ENCODE results near the gene AFG1L.
A peak's percentile ranks its signal among the peaks of the same experiment; 100 is the strongest.
"Not testable (repeated sequence)": the region's sequence is repeated elsewhere in the genome, so short reads cannot be mapped to it uniquely, and the experiment has no call there.

The AFG1L gene

GRCh38 chr6:108556866-108557493 lies 262.1 kb downstream of the AFG1L start:
- DNase-seq (ENCODE audit: low read depth in 2 of 2): no peak

DNA sequence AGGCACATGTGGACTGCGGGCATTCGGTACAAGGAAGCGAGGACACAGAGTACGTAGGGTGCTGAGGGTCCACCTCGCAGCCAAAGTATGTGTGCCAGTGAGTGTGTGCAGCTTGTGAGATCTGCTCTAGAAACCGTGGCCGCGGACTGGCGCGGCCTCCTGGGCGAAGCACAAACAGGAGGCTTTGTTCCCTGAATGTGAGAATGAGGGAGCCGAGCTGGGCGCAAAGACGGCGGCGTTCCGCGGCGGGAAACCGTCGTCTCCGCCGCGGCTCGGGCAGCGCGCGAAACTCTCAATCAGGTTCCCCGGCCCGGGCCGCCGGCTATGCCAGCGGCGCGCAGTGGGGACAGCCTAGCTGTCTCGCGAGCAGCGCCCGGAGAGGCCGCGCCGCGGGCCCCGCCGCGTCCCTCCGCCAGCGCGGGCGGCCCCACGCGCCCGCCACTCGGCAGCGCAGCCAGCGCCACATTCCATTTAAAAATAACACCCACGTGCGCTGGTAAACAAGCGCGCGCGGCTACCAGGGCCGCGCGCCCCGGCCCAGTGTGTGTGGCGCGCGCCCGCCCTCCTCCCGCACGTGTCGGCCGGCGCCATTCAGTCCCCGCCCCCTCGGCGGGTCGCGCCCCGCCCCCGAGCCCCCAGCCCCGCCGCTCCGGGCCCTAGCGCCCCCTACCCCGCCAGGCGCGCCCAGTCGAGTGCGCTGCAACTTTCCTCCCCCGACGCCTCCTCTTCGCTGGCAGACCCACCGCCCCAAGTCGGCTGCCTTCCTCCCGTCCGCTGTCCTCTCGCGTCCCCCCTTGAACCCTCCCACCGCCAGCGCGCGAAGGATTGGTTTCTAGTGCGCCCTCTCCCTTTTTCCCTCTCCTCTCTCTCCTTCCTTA lies 262.9 kb downstream of the AFG1L start:
- peak; percentile 61 to 66 for DNase-seq (ENCODE audit: low read depth in 2 of 2)

GRCh38 chr6:108558372-108559096 lies 263.7 kb downstream of the AFG1L start:
- peak; percentile 93 to 95 for DNase-seq (ENCODE audit: low read depth in 2 of 2)

DNA sequence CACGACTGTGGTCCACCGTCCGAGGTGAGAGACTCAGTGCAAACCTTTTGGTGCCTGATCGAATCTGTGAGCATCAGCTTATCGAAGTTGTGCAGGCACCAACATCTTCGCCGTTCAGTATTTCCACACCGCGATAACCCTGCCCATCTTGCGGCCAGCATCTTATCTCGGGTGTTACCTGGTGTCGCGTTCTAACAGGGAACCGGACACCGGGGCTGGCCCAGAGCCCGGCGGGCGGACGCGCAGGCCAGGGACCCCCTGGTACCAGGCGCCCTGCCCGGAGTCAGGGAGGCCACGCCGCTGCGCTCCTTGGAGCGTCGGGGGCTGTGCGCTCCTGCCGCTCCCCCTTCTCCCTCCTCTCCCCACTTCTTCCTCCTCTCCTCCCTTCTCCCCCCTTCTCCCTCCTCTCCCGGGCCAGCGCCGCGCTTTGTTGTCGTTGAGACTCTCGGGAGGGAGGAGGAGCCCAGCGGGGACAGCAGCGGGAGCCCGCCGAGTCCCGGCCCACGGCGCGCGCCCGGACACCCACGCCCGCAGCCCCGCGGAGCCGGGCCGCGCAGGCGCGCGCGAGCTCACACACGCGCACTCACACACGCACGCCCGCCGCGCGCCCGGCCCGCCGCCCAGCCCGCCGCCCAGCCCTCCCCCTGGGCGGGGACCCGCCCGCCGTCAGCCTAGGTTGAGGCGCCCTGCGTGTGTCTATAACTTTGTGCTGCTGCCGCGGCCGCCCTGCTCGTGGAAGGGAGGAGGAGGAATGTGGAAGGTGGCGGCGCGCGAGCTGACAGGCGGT lies 264.4 kb downstream of the AFG1L start:
- DNase-seq (ENCODE audit: low read depth in 2 of 2): peak; percentile 65 to 78

DNA sequence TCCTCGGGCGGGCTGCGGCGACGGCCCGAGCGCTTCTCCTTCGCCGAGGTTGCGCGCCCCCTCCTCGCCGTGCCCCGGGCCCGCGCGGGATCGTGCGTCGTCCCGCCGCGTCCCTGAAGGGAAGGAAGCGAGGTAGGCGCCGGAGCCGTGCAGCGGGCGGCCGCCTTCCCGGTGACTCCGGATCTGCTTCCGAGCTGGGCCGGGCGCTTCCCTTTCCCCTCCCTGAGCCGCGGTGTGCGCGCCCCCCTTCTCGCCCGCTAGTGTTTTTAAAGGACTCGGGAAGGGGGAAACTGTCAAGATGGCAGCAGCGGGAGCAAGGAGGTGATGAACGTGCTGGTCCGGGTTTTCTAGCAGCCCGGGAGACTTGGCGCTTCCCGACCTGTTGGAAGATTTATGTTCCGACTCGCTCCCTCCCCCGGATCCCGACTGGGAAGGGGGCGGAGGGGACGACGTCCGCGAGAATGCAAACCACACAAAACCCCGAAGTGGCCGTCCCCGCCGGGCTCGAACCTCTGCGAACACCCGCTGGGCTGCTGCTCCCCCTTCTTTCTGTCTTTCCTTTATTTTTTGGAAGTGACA lies 265.1 kb downstream of the AFG1L start:
- DNase-seq (ENCODE audit: low read depth in 2 of 2): no peak

GRCh38 chr6:108560463-108561308 lies 265.8 kb downstream of the AFG1L start, which contains the start of gene FOXO3:
Gene FOXO3, plus strand, starts transcription at chr6:108560917. Its CDS starts 292 bp downstream, at chr6:108561209.
- peak; percentile 35 to 55 for DNase-seq (ENCODE audit: low read depth in 2 of 2)

DNA sequence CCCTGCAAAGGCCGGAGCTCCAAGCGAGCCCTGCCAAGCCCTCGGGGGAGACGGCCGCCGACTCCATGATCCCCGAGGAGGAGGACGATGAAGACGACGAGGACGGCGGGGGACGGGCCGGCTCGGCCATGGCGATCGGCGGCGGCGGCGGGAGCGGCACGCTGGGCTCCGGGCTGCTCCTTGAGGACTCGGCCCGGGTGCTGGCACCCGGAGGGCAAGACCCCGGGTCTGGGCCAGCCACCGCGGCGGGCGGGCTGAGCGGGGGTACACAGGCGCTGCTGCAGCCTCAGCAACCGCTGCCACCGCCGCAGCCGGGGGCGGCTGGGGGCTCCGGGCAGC lies 266.4 kb downstream of the AFG1L start:
- not testable (repeated sequence) for DNase-seq (ENCODE audit: low read depth in 2 of 2)

GRCh38 chr6:108561742-108562502 lies 267.1 kb downstream of the AFG1L start:
- no peak for DNase-seq (ENCODE audit: low read depth in 2 of 2)

- no peak for DNase-seq (ENCODE audit: low read depth in 2 of 2)
These were observed 267.7 kb downstream of the AFG1L start for GRCh38 chr6:108562503-108562993.

DNA sequence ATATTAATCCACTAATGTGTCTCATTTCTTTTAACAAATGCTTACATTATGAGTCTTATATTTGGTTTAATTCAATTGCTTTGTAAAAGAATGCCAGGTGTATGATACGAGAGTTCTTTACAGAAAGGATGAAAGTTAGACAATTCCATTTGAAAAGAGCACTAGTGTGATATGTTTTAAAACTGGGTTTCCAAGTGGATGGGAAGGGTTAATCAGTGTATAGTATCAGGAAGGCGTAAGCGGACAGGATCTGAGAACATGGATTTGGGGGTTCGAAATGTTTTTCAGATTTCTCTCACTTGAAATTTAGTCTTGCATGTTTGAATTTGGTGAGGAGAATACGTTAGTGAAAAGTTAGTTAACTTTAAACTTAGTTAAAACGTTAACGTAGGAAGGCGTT lies 268.4 kb downstream of the AFG1L start:
- DNase-seq (ENCODE audit: low read depth in 2 of 2): no peak

DNA sequence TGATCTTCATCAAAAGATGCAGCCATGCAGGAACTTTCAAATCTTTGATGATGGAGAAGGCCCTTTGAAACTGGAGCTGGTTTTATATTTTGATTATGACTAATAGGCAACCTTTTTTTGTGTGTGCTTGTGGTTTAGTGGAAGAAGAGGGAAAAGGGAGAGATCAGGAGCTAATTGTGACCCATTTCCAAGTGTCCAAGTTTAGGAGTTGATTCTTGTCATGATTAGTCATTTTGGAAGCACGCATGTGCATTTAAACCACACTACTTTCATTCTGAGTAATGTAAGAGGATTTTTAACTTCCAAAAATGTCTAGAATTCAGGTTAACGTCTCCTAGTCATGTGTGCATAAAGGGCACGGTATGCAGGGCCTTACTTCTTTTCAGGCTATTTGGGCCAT lies 269.3 kb downstream of the AFG1L start:
- no peak for DNase-seq (ENCODE audit: low read depth in 2 of 2)

DNA sequence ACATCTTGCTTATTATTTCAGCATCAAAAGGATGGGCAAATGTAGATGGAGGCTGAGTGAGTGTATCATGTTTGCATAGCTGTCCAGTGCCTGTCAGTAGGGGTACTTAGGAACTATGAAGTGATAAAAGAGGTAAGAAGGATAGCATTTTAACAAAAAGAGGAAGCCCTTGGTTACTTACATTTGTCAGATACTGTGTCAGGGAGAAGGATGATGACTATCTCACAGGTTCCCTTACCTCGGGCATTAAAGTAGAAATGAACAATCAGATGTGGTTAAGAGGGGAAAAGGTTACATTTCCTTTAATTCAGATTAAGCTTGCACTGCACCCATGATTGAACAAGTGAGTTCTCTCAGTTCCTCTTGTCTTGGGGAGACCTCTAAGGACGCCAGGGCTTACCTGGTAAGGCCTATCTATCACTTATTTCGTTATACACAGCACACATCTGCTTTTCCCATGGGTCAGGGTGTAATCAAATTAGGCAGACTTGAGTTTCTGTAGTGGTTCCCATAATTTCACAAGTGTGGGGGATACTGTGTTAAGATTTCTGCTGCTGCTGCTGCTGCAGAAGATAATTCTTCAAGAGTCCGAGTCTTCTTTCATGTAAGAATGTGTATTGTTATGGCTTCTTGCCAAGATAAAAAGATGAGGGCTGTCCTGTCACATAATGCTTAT lies 270.4 kb downstream of the AFG1L start:
- DNase-seq (ENCODE audit: low read depth in 2 of 2): no peak

GRCh38 chr6:108565893-108566292 lies 271.0 kb downstream of the AFG1L start:
- no peak for DNase-seq (ENCODE audit: low read depth in 2 of 2)

DNA sequence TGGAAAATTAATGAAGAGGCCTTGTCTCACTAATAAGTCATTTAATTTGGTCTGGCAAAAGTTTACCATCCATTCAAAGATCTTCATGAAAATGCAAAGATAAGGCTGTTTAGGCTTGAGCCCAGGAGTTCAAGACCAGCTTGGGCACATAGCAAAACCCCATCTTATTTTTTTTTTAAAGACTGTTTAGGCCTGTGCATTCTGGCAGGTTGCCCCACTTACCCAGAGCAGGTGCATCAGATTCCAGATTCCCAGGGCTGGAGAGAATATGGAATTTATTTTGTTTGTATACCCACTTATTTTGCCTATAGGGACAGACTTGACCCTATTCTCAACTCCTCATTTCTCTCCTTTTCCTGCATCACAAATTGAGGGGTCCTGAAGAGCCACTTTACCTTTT lies 271.6 kb downstream of the AFG1L start:
- DNase-seq (ENCODE audit: low read depth in 2 of 2): no peak

- DNase-seq (ENCODE audit: low read depth in 2 of 2): no peak
These were observed 273.2 kb downstream of the AFG1L start for GRCh38 chr6:108568101-108568500.

DNA sequence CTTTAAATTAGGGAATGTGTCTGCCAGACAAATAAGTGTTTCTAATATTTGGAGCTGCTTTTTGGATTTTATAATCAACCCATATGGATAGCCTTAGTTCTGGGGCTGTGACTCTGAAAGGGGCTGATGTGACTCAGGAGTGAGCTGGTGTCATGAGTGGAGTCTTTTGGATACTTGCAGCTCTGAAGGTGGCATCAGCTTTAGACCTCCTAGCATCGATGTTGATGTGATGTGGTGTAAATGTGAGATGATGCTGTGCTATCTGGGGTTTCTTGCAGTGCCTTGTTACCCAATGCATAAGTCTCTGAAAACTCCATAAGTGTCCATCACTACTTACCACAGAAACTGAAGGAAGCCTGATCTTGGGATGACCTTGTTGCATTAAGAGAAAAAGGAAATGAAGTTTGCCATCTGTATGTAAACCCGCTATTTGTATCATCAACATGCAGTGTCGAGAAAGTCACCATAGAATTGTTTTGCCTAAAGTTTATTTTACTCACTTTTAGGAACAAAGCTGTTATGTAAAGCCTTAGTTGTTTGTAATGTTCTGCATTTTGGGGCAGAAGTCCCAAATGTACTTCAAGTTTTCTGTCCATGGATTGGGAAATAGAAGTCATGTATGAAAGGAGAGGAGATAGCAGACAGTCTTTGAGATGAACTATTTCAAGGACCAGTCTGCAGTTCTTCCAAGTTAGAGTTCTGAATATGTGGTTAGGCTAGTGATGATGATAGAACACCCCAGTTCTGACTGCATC lies 273.9 kb downstream of the AFG1L start:
- DNase-seq (ENCODE audit: low read depth in 2 of 2): no peak

DNA sequence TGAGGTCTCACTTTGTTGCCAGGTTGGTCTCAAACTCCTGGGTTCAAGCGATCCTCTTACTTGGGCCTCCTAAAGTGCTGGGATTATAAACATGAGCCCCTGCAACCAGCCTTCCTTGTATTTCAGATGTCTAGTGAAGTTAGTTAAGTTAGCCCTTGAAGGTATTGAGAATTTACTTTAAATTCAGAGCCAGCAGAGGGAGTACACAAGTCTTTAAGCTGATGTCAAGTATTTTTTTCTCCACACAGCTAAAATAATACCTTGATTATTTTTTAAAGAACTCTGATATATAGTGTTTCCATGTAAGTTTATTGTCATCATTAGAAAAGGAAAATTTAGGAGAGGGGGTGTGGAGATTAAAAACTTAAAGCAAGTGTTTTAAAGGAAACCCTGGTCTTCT lies 275.7 kb downstream of the AFG1L start:
- DNase-seq (ENCODE audit: low read depth in 2 of 2): no peak

- no peak for DNase-seq (ENCODE audit: low read depth in 2 of 2)
These were observed 279.7 kb downstream of the AFG1L start for GRCh38 chr6:108574457-108575141.

Measured in stimulated activated CD8-positive, alpha-beta memory T cell treated with anti-CD3 and anti-CD28 coated beads, Interleukin-2, amount 100 ng/mL, for 1 hour (primary cell).